Loucy (cell line): ENCODE results near the gene VMP1.

Experiments
- CTCF ChIP-seq: fragments of 200-600 bp; sonication (generic); conservative IDR thresholded peaks from 2 replicates; pipeline ENCODE4 v1.5.1; 2014; ENCODE audit warnings: mild to moderate bottlenecking, antibody characterized with exemption, low read length
- EZH2phosphoT487 ChIP-seq: fragments of 200-600 bp; IDR thresholded peaks from 2 replicates; pipeline ENCODE4 v1.6.1; 2018; ENCODE audit warnings: antibody characterized with exemption, mild to moderate bottlenecking, moderate library complexity, borderline replicate concordance

- no peak for TF ChIP-seq CTCF
- no peak for TF ChIP-seq EZH2phosphoT487
Measured at GRCh38 chr17:59877965-59878364, 170.5 kb downstream of the VMP1 start.
